ENCODE data around the gene NR3C1. TPM values are rescaled to one million over a fixed set of nuclear protein-coding genes. Genes with fewer than 3 reads are reported as not detected.

Gene NR3C1
- total RNA-seq, 1 donor from 2014 or later = 22.3 TPM

DNA sequence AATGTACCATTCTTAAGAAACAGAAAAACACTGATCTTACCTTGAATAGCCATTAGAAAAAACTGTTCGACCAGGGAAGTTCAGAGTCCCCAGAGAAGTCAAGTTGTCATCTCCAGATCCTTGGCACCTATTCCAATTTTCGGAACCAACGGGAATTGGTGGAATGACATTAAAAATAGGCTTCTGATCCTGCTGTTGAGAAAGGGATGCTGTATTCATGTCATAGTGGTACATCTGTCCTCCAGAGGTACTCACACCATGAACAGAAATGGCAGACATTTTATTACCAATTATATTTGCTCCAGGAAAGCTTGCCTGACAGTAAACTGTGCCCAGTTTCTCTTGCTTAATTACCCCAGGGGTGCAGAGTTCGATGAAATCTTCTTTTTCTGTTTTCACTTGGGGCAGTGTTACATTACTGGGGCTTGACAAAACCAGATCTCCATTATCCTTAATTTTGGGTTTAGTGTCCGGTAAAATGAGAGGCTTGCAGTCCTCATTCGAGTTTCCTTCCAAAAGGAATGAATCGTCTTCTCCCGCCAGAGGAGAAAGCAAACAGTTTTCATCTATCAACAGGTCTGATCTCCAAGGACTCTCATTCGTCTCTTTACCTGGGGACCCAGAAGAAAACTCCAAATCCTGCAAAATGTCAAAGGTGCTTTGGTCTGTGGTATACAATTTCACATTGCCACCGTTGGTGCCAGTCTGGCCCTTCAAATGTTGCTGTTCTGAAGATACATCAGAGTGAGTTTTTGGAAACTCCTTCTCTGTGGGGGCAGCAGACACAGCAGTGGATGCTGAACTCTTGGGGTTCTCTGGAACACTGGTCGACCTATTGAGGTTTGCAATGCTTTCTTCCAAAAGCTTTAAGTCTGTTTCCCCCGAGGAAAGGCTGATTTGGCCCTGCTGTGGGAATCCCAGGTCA, 3.6 kb downstream of the NR3C1 start:
- no peak for DNase-seq (ENCODE audit: extremely low read depth, low read depth, low spot score)

DNA sequence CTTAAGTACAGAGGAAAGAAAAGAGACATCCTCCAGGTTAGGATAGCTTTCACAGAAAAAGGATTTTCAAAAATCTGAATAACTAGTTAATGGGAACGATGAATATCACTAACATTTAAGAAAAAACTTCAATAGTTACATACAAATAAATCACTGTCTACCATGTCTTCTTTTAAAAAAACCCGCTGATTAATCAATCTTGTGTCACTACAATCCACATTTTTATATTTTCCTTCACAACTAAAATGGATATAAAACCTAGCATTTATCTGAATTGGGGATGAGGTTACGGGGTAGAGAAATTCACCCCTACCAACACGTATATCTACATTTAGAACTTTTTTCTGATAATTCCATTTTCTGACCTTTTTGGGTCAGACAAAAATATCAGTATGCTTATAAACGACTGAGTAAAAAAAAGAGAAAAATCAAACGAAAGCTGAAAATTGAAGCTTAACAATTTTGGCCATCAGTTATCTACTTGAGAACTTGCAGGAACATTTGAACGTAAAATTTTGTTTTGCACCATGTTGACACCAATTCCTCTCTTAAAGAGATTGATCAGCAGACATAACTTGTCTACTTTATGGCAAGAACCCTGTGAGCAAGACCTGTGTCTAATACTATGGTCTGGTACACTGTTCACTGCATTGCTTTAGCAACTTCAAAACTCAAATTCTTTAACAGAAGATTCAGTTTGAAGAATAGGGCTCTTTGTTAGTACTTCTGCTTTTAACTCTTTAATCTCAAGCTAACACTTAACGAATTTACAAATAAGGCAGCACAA, 4.8 kb downstream of the NR3C1 start:
- no peak for DNase-seq (ENCODE audit: extremely low read depth, low read depth, low spot score)

DNA sequence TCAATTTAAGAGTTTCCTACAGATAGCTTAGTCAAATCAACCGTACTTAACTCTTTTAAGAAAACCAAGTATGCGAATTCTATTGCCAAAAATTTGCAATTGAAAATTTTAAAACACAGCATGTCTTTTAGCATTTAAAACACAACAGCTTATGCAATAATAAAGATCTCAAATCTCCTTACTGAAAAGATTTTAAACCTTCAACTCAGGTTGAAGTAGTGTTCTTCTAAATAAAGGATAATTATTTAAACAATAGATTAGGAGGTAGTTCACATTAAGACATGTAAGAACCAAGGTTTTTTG, 5.5 kb downstream of the NR3C1 start:
- no peak for DNase-seq (ENCODE audit: extremely low read depth, low read depth, low spot score)

DNA sequence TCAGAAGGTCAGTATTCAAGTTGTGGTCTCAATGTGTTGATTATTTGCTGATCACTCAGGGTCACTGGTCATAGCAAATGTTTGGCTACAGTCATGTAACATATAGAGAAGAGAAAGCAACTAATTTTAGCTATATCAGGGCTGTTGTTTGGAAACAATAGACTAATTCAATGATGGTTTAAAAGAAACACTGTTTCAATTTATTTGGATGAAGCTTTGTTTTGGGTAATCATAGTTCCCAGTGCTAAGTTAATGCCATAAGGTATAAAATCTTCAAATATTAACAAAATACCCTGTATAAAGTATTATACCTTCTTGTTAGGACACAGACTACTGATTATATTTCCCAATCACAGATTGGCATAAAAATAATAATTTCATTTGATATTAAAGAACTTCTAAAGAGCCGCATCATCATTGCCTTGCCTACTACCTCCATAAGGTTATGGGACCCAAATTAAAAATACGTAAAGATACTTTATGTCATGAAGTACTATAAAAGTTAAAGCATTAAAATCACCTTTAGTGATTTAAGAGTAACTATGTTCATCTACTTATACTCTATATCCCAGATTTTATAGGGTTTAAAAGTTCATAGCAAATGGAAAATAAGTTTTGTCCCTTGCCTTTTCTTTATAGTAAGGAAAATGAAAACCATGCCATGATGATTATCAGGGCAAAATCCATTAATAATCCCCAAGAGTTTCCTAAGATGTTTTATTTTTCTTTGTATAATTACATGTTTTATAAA, 6.0 kb downstream of the NR3C1 start:
- no peak for DNase-seq (ENCODE audit: extremely low read depth, low read depth, low spot score)

DNA sequence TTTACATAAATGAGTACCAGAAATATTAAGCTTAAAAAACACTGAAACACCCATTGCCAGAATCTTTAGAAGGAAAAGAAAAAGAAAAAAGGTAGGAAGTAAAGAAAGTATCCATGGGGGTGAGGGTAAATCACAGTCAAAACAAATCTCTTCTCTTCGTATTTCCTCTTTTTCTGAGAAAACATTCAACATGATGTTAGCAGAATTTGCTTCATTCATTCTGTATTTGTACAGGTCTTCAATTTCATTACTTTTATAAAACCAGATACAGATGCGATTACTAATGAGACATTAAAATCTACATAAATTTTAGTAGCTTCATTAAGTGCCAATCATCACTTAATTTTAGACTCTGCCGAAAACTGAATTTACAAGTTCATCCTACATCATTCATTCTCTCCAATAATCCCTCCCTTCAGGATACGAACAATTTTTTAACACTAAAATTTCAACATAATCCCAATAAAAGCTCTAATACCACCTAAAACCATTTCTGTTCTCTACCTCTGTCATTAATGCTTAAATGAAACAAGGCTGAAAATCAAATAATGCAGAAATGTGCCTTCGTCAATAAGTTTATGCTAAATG, 7.0 kb downstream of the NR3C1 start:
- no peak for DNase-seq (ENCODE audit: extremely low read depth, low read depth, low spot score)

DNA sequence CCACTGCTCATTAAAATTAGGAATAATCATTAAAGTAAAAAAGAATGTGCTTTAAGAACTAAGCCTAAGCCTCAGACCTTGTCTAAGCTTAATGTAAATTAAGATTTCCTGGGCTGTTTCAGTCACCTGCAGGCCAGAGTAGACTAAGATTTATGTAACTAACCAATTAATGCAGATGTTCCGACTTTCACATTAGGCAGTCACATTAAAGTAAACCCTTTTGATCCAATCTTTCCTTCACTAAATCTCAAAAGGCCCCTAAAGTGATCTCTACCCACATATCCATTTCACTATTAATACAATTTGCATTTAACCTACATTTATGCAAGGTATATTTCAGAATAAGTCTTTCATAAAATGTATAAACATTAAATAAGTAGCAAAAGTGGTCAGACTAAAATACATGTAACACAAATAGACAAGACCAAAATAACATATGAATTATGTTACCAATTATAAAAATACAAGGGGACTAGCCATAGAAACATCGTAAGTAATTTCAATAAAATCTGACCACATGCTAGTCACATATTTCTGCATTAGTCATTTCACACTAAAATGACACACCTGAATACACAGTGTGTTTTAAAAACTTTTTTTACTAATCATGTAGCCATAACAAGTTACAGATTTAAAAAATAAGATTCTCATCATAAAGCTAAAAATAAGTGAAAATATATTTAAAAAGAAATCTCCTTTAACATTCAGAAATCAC, 7.7 kb downstream of the NR3C1 start:
- DNase-seq (ENCODE audit: extremely low read depth, low read depth, low spot score) = no peak

DNA sequence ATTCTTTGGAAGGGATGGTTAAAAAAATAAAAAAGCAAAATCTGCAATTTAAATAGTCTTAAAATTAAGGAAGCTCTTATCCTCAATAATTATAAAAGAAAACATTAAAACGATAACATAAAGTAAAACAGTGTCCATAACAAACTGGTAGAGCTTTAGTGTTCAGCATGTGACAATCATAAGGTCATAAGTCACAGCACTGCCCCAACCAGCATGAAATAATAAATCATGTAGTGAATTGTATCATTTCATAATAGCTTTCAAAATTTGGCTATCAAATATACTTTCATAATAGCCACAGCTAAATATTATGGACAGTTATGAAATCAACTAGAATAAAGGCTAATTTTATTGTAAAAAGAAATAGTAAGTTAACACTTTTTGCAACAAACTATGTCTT, 10.0 kb downstream of the NR3C1 start:
- DNase-seq (ENCODE audit: extremely low read depth, low read depth, low spot score) = no peak

DNA sequence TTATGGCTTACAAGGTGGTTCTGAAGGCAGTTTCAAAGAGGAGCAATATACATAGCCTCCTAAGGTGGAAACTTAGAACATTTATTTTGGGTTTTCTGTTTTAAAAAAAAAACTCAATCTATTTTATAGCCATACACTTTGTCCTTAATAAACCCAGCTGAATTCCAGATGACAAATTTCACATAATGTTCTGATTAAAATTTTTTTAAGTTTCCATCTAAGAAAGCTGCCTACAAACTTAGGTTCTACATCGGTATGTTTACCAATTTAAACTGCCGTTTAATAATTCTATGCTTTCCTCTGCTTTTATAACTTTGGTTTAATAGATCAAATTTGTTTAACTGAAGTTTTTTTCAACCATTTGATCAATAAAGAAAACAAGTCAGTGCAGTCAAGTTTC, 12.5 kb downstream of the NR3C1 start:
- no peak for DNase-seq (ENCODE audit: extremely low read depth, low read depth, low spot score)

DNA sequence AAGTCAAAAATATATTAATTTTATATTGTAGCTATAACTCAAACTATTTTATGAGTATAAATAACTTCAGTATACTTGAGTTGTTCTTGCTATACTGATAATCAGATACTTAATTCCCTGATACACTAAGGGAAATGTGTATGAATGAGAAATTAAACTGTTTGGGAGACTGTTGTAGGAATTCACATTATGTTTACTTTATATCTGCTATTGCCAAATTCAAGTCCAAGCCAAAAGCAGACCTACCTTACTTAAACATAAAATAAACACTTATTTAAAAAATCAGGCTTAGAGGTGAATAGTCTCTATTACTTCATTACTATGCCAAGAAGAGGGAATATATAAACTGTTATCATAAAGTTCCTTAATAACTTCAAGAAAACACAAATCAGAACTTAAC, 13.2 kb downstream of the NR3C1 start:
- no peak for DNase-seq (ENCODE audit: extremely low read depth, low read depth, low spot score)

DNA sequence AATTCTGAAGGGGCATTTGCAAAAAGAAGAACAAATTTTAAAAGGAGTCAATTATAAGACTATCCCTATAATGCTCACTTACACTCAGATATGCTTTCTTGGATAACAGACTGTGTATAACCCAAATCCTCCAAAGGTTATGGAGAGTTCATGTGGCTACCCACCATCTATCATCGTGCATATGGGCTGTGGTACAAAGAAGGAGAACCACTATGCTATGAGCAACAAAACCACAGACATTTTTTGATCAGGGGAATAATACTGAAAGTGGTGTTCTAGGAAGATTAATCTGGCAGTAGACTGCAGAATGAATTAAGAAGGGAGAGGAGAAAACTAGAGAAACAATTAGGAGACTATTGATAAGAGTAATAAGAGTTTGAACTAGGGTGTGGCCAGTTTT, 16.8 kb downstream of the NR3C1 start:
- DNase-seq (ENCODE audit: extremely low read depth, low read depth, low spot score) = no peak

DNA sequence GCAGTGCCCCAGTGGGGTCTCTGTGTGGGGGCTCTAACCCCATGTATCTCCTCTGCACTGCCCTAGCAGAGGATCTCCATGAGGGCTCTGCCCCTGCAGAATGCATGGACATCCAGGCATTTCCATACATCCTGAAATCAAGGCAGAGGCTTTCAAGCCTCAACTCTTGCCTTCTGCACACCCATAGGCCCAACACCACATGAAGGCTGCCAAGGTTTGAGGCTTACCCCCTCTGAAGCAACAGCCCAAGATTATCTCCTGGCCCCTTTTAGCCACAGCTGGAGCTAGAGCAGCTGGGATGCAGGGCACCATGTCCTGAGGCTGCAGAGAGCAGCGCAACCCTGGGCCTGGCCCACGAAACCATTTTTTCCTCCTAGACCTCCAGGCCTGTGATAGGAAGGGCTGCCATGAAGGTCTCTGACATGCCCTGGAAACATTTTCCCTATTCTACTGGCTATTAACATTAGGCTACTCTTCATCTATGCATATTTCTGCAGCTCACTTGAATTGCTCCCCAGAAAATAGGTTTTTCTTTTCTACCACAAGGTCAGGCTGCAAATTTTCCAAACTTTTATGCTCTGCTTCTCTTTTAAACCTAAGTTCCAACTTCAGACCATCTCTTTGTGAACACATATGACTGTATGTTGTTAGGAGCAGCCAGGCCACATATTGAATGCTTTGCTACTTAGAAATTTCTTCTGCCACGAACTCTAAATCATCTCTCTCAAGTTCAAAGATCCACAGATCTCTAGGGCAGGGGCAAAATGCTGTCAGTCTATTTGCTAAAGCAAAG, 18.4 kb downstream of the NR3C1 start:
- DNase-seq (ENCODE audit: extremely low read depth, low read depth, low spot score) = no peak

DNA sequence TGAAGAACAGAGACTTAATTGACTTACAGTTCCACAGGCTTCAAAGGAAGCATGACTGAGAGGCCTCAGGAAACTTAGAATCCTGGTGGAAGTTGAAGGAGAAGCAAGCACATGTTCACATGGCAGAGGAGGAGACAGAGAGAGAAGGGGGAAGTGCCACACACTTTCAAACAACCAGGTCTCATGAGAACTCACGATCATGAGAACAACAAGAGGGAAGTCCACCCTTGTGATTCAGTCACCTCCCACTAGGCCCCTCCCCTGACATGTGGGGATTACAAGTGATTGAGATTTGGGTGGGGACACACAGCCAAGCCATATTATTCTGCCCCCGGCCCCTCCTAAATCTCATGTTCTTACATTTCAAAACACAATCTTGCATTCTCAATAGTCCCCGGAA, 19.5 kb downstream of the NR3C1 start:
- no peak for DNase-seq (ENCODE audit: extremely low read depth, low read depth, low spot score)

DNA sequence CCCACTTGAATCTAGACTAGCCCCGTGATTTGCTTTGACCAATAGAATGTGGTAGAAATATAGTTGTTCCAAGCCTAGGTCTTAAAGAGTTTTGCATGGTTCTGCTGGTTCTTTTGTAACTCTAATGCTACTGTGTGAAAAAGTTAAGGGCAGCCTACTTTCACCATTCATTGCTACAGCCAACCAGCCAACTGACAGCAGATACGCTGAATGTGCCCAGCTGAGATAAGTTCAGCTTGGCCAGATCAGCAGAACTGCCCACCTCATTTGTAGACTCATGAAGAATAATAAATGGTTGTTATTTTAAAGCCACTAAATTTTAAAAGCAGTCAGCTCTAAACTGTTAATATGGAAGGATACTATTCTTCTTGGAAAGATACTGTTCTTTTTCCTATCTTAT, 23.9 kb downstream of the NR3C1 start:
- DNase-seq (ENCODE audit: extremely low read depth, low read depth, low spot score) = no peak

DNA sequence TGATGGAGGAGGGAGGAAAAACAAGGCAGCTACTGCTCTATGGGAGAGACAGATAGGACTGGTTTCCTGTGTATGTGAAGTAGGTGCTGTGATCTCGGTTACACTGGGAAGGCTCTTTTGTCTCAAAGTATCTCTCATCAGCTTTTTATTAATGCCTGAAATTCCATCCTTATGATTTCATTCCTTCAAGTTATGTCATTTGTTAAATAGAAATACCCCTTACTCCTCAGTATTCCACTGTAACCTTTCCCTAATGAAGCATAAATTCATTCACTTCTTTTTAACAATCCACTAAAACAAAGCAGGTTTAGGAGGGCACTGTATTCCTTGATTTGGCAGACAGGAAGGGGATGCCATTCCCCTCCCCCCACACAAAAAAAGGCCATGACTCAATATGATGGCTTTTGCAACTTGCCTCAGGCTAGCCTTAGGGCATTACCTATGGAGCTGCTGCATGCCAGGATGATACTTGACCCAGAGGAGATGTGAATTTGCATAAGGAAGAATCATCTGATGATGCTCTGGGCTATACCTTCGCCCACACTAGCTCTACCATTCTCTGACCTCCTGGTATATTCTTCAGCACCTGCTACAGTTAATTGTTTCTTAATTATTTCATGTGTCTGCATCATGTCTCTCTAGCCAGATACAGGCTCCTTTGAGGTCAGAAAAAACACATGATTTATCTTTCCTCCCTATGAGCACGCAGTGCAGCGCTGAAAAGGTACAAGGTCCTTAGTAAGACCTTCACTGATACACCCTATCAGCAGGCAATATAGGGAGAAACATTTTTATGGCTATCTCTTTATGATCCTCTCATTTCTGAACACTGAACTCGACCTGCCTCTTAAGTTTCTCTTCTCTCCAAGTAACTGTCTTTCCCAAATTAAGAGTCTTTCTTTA, 26.3 kb downstream of the NR3C1 start:
- DNase-seq (ENCODE audit: extremely low read depth, low read depth, low spot score) = no peak

DNA sequence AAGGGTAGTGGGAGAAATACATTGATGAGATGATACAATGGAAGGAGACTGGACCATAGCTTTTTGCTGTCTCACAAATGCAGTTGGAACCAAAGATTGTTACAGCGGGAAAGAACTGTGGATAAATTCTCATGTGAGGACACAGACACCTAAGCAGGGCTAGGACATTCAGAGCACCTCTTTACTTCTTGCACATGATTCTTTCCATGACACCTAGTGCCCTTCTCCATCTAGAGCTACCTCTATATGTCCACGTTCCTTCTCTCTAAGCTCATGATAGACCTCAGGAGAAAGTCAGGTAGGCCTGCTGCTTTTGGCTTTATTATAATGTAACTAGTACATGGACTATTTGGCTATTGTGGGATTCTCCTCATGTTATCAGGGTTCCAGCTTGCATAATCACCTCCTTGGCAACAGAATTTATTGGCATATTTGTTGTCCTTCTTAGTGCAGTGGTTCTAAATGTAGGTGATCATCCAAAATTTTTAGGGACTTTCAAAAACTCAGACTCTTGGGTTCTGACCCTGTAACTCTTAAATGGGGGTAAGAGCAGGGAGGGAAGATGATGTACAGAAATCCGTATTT, 27.2 kb downstream of the NR3C1 start:
- no peak for DNase-seq (ENCODE audit: extremely low read depth, low read depth, low spot score)

DNA sequence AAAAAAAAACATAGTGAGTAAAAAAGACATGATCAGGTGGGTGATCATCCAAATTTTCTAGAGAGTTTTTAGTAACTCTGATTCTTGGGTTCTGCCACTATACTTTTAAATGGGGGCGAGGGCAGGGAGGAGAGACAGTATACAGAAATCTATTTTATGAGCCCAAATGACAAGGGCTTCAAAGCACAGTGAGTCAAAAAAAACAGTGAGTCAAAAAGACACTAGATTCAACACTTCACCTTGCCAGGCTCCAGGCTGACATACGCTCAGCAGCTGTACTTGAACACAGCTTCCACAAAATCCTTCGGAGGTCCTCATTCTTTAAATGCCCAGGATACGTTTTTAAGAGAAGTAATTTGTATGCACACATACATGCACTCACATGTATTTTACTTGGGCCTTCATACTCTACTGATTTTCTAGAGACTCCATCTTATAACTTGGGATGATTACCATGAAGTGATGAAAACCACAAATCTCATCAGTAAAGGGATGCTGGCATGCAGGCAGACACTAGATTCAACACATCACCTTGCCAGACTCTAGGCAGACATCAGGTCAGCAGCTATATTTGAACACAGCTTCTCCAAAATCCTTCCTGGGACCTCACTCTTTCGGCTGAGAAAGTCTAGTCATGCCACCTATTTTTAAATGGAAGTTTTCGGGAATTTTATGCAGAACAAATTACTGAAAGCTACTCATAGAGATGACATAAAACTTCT, 28.8 kb downstream of the NR3C1 start:
- DNase-seq (ENCODE audit: extremely low read depth, low read depth, low spot score) = no peak

DNA sequence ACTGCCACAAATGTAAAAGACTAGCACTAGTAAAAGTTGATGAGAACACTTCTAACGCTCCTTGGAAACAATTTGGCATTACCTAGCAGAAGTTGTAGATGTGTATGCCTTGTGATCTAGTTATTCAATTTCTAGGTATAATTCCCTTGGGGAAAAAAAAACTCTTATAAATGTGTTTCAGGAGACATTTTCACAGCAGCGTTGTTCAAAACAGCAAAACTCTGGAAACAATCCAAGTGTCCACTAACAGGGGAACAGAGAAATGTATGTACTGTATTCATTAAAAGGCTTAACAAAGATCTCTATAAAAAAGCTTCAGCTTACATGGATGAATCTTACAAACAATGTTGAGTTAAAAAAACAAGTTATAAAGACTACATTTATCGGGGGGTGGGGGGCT, 30.4 kb downstream of the NR3C1 start:
- no peak for DNase-seq (ENCODE audit: extremely low read depth, low read depth, low spot score)

Data from glomerular endothelial cell (primary cell).